Measurements from ENCODE around the gene RNF13.

DNA sequence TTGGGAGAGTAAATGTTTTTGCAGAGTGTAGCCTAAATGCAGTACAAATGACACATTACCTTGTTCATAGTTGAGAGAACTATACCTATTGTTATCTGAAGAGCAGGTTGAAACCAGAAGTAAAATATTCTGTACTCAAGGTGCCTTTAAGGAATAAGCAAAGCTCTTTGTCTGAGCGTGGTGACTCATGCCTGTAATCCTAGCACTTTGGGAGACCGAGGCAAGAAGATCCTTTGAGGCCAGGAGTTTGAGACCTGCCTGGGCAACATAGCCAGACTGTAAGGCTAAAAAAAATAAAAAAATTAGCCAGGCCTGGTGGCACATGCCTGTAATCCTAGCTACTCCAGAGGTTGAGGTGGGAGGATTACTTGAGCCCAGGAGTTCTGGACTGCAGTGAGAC is 2.2 kb upstream of the RNF13 start:
- TF ChIP-seq, protein P1, sequence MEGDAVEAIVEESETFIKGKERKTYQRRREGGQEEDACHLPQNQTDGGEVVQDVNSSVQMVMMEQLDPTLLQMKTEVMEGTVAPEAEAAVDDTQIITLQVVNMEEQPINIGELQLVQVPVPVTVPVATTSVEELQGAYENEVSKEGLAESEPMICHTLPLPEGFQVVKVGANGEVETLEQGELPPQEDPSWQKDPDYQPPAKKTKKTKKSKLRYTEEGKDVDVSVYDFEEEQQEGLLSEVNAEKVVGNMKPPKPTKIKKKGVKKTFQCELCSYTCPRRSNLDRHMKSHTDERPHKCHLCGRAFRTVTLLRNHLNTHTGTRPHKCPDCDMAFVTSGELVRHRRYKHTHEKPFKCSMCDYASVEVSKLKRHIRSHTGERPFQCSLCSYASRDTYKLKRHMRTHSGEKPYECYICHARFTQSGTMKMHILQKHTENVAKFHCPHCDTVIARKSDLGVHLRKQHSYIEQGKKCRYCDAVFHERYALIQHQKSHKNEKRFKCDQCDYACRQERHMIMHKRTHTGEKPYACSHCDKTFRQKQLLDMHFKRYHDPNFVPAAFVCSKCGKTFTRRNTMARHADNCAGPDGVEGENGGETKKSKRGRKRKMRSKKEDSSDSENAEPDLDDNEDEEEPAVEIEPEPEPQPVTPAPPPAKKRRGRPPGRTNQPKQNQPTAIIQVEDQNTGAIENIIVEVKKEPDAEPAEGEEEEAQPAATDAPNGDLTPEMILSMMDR (IDR thresholded peaks at IDR 0.05 in 4 of 5, conservative IDR thresholded peaks at IDR 0.05 in 1 of 5) = no peak
- no peak for TF ChIP-seq POLR2A (IDR thresholded peaks at IDR 0.05)

Measured in gastrocnemius medialis (tissue), 4 donors.